HepG2 (cell line): ENCODE data around the gene DPCD. TPM values are rescaled to one million over a fixed set of nuclear protein-coding genes. Genes with fewer than 3 reads are reported as not detected.

Experiments
- ATAC-seq: fragments of 200-7000 bp; cut with Tn5 transposase; 3 replicates; pipeline ENCODE4 v1.9.1; 2020; ENCODE audit warnings: mild to moderate bottlenecking, moderate library complexity
- BruUV-seq: library from RNA; stranded (reverse); fragments of 400-500 nt; replicated peaks from 2 replicates; lab custom pipeline; 2021; lab: Mats Ljungman, UMichigan
- CTCF ChIA-PET: fragments of 300-600 bp; formaldehyde crosslinking; extraction: SDS; loops from one replicate; lab custom pipeline; 2021; ENCODE audit warnings: low total read pairs, inconsistent platforms, low intra/inter-chr PET ratio; lab: Yijun Ruan, JAX
- POLR2A ChIA-PET: fragments of 350-600 bp; sonication (Branson Sonifier 250); formaldehyde crosslinking; loops from one replicate; lab custom pipeline; 2020; ENCODE audit warnings: antibody characterized with exemption, inconsistent platforms; lab: Yijun Ruan, JAX
- DNase-seq: peaks from one replicate; pipeline ENCODE4 v3.0.0-alpha.2; 2015; ENCODE audit warnings: low spot score
- FAIRE-seq: peaks from 3 replicates; lab custom pipeline; 2011; peaks lifted over from hg19 to GRCh38; lab: Jason Lieb, UNC
- H2AFZ ChIP-seq: one replicate; pipeline ENCODE4 v1.6.1; 2011; ENCODE audit warnings: low read length, inconsistent platforms
- H3K27ac ChIP-seq: fragments of 300-600 bp; 3 replicates; pipeline ENCODE4 v1.8.0; 2011; ENCODE audit warnings: mixed run types, mild to moderate bottlenecking, mixed read lengths, low read length, inconsistent platforms; ENCODE audit not compliant: insufficient read depth; ENCODE audit errors: extremely low read length
- H3K27me3 ChIP-seq, 2 experiments: fragments of 200-600 bp in 1 of 2; 2 replicates in 1 of 2; 3 replicates in 1 of 2; pipeline versions ENCODE4 v1.6.0 to v1.8.0; 2011; ENCODE audit warnings: low read length in 2 of 2, mild to moderate bottlenecking in 2 of 2, moderate library complexity in 2 of 2, inconsistent platforms in 1 of 2; ENCODE audit not compliant: insufficient read depth in 2 of 2, control insufficient read depth in 1 of 2
- H3K36me3 ChIP-seq, 2 experiments: fragments of 200-600 bp in 1 of 2; replicated peaks in 1 of 2; 2 replicates in 1 of 2; 3 replicates in 1 of 2; pipeline versions ENCODE4 v1.5.1 to v1.8.0; 2011; ENCODE audit warnings: low read length in 2 of 2, inconsistent platforms in 1 of 2; ENCODE audit not compliant: insufficient read depth in 2 of 2, control insufficient read depth in 1 of 2
- H3K4me1 ChIP-seq: 2 replicates; pipeline ENCODE4 v1.5.1; 2012; ENCODE audit warnings: low read length, inconsistent platforms; ENCODE audit not compliant: insufficient read depth
- H3K4me2 ChIP-seq: 2 replicates; pipeline ENCODE4 v1.6.0; 2011; ENCODE audit warnings: low read depth, low read length, inconsistent platforms
- H3K4me3 ChIP-seq, 3 experiments: fragments of 200-600 bp in 1 of 3; sonication (generic), shearing (Covaris generic) in 1 of 3; replicated peaks in 1 of 3; 2 replicates each; pipeline ENCODE4 v1.5.1; 2011 to 2016; ENCODE audit warnings: low read length in 3 of 3, inconsistent platforms in 2 of 3, low read depth in 2 of 3, mild to moderate bottlenecking in 2 of 3, control low read depth in 1 of 3, mixed read lengths in 1 of 3; ENCODE audit not compliant: insufficient read depth in 1 of 3
- H3K79me2 ChIP-seq: one replicate; pipeline ENCODE4 v1.6.1; 2011; ENCODE audit warnings: low read length, inconsistent platforms; ENCODE audit not compliant: insufficient read depth
- H3K9ac ChIP-seq: 2 replicates; pipeline ENCODE4 v1.6.0; 2011; ENCODE audit warnings: mild to moderate bottlenecking, low read depth, low read length, inconsistent platforms; ENCODE audit not compliant: insufficient read depth
- H3K9me3 ChIP-seq: 2 replicates; pipeline ENCODE4 v1.5.1; 2012; ENCODE audit warnings: mild to moderate bottlenecking, low read length
- H4K20me1 ChIP-seq: 2 replicates; pipeline ENCODE4 v1.6.0; 2011; ENCODE audit warnings: inconsistent platforms, mild to moderate bottlenecking, low read length, moderate library complexity; ENCODE audit not compliant: insufficient read depth
- CEBPG ChIP-seq: IDR thresholded peaks from 2 replicates; pipeline ENCODE4 v1.6.1; 2016
- NFKBIZ ChIP-seq: IDR thresholded peaks from 2 replicates; pipeline ENCODE4 v1.6.1; 2018; ENCODE audit warnings: missing genetic modification reagents, missing compliant biosample characterization
- RBM22 ChIP-seq: fragments of 200-400 bp; formaldehyde crosslinking; optimal IDR thresholded peaks from 2 replicates; pipeline ENCODE3; 2017; ENCODE audit warnings: mild to moderate bottlenecking, low read length, moderate library complexity
- WGBS: methylation state at CpG from one replicate; pipeline ENCODE4 v1.1.6; 2017; ENCODE audit warnings: low lambda C conversion rate; 5-methylcytosine and 5-hydroxymethylcytosine counted together
- in situ Hi-C: cut with HindIII; loops from 2 replicates; pipeline ENCODE4 v1.10.0; 2017; ENCODE audit warnings: low pct_unique_long_range_greater_than_20kb; ENCODE audit not compliant: extremely low pct_ligation_motif_present
- intact Hi-C: fragments of 100-400 bp; cut with micrococcal nuclease; formaldehyde crosslinking; loops from one replicate; pipeline ENCODE4 v1.10.0; 2022; ENCODE audit not compliant: unreplicated experiment
- polyA plus RNA-seq, 8 experiments: library from polyadenylated mRNA; depleted of rRNA in 3 of 8; stranded (reverse) in 7 of 8; unstranded in 1 of 8; fragments of >200 nt; fragmentation: Illumina TruSeq in 4 of 8; extraction: Trizol in 4 of 8; gene quantifications; 2 replicates each; pipeline versions ENCODE4 v1.2.1 to v1.2.3, GENCODE V29; 2011 to 2016; ENCODE audit warnings: low read depth in 4 of 8, missing spikeins in 1 of 8, mixed read lengths in 1 of 8; ENCODE audit not compliant: insufficient read depth in 1 of 8
- total RNA-seq, 5 experiments: library from RNA; depleted of rRNA; stranded (reverse); fragments of >200 nt; fragmentation: Illumina TruSeq; extraction: Trizol; gene quantifications; 2 replicates each; pipeline ENCODE4 v1.2.3, GENCODE V29; 2016; ENCODE audit warnings: low read depth in 1 of 5
- TF ChIP-seq, protein P1 (sequence below): IDR thresholded peaks from 2 replicates; pipeline ENCODE4 v1.6.1; 2016; ENCODE audit warnings: low read depth, control low read depth

DPCD gene
- total and polyA plus RNA-seq, 2 of the 13 experiments (the other 11 are each of a cell fraction or from before 2014, with no cell fraction given), result 25.2 to 27.0 TPM

DNA sequence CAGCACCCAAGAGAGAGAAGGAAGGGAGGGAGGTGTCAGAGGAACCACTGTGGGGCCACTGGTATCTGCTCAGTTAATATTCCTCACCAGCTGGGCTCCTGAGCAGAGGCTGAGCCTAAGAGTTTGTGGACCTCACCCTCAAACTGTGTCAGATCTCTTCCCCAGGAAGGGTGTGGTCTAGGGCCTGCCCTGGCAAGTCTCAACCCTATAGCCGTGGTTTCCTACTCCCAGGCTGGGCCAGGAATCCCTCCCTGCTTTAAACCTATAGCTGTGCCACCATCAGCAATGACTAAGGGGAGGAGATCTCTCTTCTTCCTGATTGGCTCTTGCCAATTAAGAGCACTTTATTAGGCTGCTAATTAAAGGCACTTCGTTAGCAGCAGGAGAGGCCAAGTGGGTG lies 29.9 kb upstream of the DPCD start:
- ChIA-PET POLR2A (no interaction called here), CTCF (no interaction called here)
- peaks cover 0 to 1% of the 10 kb centered on the region in 2 experiments; a peak in 1 of 5 replicates for H3K36me3 ChIP-seq
- H3K9ac ChIP-seq, result no peak overlapping the region
- H3K27ac ChIP-seq, result no peak overlapping the region
- peaks cover 0 to 3% of the 10 kb centered on the region in 2 experiments; a peak in 1 of 5 replicates for H3K27me3 ChIP-seq
- no peak overlapping the region for H3K4me3 ChIP-seq
- no peak overlapping the region for H2AFZ ChIP-seq
- DNase-seq (no peak), ATAC-seq (no peak), FAIRE-seq (no peak)
- in situ Hi-C loops, result no loop called here
- H4K20me1 ChIP-seq, result no peaks in the 10 kb centered on the region
- intact Hi-C loops, result no loop called here
- 75% methylated on average over 1 of the region's 2 CpGs for WGBS
- no peaks in the 10 kb centered on the region for H3K9me3 ChIP-seq
- no peak overlapping the region for H3K4me2 ChIP-seq
- no peaks in the 10 kb centered on the region for H3K79me2 ChIP-seq
- no TSS peak for BruUV-seq
- TF ChIP-seq CEBPG (CRISPR knock-in tag) (no peak), RBM22 (peak; percentile 17)
- H3K4me1 ChIP-seq, result peaks cover 13% of the 10 kb centered on the region

DNA sequence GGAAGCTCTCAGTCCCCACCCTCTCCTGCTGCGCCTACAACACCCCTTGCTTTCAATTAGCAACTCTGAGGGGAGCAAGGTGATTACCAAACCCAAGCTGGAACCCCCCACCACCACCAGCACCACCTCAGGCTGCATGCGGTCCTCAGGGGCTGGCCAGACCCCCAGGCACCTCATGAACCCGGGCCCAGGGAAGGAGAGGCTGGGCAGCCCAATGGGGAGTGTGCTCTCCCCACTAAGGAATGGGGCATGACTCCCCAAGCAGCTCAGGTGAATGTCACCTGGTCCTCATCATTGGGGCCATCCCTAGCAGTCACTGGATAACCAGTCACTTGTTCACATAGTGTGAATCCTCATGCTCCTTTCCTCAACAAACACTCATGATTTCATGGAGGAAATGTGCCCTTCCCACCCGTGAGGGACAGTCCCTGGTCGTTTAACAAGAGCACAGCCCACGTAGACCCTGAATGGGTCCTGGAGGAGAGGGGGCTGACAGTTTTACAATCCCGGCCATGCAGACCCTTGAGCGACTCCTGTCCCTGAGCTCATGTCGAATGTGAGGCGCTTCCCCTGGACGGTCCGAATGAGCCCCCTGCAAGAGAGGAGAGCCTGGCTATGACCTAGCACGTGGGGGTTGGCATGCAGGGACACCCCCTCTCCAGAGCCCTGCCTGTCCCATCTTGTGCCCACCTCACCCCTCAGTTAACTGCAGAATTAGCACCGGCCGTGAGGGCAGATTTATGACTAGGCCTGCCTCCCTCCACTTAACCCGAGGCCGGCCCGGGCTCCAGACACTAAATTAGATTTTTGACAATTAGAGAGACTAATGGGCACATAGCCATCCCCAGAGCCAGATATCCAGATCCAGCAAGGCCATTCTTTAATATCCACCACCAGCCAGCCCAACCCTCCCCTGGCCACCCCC lies 29.2 kb upstream of the DPCD start:
- no peak overlapping the region for H3K4me3 ChIP-seq
- peaks cover 13% of the 10 kb centered on the region for H3K4me1 ChIP-seq
- no peaks in the 10 kb centered on the region for H3K9me3 ChIP-seq
- ChIA-PET POLR2A (no interaction called here), CTCF (no interaction called here)
- no peaks in the 10 kb centered on the region for H4K20me1 ChIP-seq
- WGBS, result 90% methylated on average over 2 of the region's 18 CpGs
- H3K4me2 ChIP-seq, result no peak overlapping the region
- no peak overlapping the region for H3K27ac ChIP-seq
- no peak for DNase-seq
- H3K9ac ChIP-seq, result no peak overlapping the region
- no peak for FAIRE-seq
- H3K79me2 ChIP-seq, result no peaks in the 10 kb centered on the region
- in situ Hi-C loops (no loop called here), intact Hi-C loops (no loop called here)
- no peak for TF ChIP-seq NFKBIZ (CRISPR knock-in tag)
- TF ChIP-seq, protein P1, sequence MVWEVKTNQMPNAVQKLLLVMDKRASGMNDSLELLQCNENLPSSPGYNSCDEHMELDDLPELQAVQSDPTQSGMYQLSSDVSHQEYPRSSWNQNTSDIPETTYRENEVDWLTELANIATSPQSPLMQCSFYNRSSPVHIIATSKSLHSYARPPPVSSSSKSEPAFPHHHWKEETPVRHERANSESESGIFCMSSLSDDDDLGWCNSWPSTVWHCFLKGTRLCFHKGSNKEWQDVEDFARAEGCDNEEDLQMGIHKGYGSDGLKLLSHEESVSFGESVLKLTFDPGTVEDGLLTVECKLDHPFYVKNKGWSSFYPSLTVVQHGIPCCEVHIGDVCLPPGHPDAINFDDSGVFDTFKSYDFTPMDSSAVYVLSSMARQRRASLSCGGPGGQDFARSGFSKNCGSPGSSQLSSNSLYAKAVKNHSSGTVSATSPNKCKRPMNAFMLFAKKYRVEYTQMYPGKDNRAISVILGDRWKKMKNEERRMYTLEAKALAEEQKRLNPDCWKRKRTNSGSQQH (CRISPR knock-in tag), result no peak
- no peak overlapping the region for H2AFZ ChIP-seq
- no peaks in the 10 kb centered on the region for H3K36me3 ChIP-seq
- BruUV-seq, result no TSS peak
- no peak for ATAC-seq
- peaks cover 0 to 3% of the 10 kb centered on the region in 2 experiments; a peak in 1 of 5 replicates for H3K27me3 ChIP-seq
